Measurements from ENCODE around the gene TTC23L. TPM values are rescaled to one million over a fixed set of nuclear protein-coding genes. Genes with fewer than 3 reads are reported as not detected.
"Not testable (repeated sequence)": the region's sequence is repeated elsewhere in the genome, so short reads cannot be mapped to it uniquely, and the experiment has no call there.

Gene TTC23L
- total and polyA plus RNA-seq, 2 experiments from 2014 or later = 0.98 to 1.2 TPM

DNA sequence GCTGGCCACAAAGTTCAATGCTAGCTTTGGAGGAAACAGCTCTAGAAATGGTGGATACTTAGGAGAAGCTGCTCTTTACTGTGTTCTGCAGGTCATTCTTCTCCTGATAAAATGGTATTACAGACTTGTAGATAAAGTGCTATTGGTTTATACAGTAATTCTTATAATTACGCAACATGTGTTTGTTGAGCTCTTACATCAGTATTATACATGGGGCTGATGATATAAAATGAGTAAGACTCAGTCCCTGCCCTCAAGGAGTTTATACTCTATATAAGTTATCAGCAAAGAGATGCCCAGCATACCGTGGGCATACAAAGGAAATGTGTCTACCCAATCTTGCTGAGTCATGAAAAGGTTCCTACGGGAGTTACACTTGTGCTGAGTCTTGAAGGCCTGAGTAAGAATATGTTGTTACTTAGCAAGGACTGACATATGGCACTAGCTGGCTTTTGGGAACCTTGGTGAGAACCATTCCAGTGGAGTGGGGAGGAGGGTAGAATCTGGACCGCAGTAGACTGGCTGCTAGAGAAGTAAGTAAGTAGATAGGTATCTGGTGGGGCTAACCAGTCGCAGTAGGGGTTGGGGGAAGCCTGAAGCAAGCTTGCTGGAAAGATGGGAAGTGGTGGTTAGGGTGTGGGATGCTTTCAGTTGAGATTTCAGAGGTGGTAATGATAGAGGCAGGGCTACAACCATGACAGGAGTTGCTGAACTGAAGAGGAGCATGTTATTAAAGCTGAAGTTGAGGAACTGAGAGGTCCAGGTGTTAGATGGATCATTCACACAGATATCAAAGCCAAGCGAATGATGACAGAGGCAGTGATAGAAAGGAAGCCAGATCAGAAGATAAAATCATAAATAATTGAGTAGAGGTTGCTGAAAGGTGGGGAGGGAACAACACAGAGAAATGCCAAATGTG lies 11.1 kb upstream of the TTC23L start:
- Histone ChIP-seq H3K27ac (no peak overlapping the region), H3K4me1 (ENCODE audit: low read depth) (no peaks in the 10 kb centered on the region), H3K27me3 (no peaks in the 10 kb centered on the region), H3K4me3 (no peak overlapping the region), H3K36me3 (peaks cover 3% of the 10 kb centered on the region), H3K9me3 (ENCODE audit: low read depth) (no peaks in the 10 kb centered on the region)
- TF ChIP-seq, protein P1, sequence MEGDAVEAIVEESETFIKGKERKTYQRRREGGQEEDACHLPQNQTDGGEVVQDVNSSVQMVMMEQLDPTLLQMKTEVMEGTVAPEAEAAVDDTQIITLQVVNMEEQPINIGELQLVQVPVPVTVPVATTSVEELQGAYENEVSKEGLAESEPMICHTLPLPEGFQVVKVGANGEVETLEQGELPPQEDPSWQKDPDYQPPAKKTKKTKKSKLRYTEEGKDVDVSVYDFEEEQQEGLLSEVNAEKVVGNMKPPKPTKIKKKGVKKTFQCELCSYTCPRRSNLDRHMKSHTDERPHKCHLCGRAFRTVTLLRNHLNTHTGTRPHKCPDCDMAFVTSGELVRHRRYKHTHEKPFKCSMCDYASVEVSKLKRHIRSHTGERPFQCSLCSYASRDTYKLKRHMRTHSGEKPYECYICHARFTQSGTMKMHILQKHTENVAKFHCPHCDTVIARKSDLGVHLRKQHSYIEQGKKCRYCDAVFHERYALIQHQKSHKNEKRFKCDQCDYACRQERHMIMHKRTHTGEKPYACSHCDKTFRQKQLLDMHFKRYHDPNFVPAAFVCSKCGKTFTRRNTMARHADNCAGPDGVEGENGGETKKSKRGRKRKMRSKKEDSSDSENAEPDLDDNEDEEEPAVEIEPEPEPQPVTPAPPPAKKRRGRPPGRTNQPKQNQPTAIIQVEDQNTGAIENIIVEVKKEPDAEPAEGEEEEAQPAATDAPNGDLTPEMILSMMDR (IDR thresholded peaks at IDR 0.05; ENCODE audit: low read depth, low read length) = no peak
- DNase-seq (ENCODE audit: low read depth in 1 of 2, low spot score in 1 of 2) = no peak

- not testable (repeated sequence) for H3K4me3 ChIP-seq; H3K9me3 ChIP-seq (ENCODE audit: low read depth); H3K4me1 ChIP-seq (ENCODE audit: low read depth); H3K27ac ChIP-seq; H3K36me3 ChIP-seq; H3K27me3 ChIP-seq; DNase-seq (ENCODE audit: low read depth in 1 of 2, low spot score in 1 of 2)
These were observed 8.1 kb upstream of the TTC23L start for GRCh38 chr5:34830827-34831226.

GRCh38 chr5:34831303-34831702 lies 7.7 kb upstream of the TTC23L start:
- no peak overlapping the region for H3K27ac ChIP-seq
- H3K4me1 ChIP-seq (ENCODE audit: low read depth) = no peaks in the 10 kb centered on the region
- no peaks in the 10 kb centered on the region for H3K36me3 ChIP-seq
- H3K27me3 ChIP-seq = no peaks in the 10 kb centered on the region
- H3K4me3 ChIP-seq = no peak overlapping the region
- no peaks in the 10 kb centered on the region for H3K9me3 ChIP-seq (ENCODE audit: low read depth)
- no peak for DNase-seq (ENCODE audit: low read depth in 1 of 2, low spot score in 1 of 2)
- TF ChIP-seq, protein P1 (IDR thresholded peaks at IDR 0.05; ENCODE audit: low read depth, low read length) = no peak

- no peaks in the 10 kb centered on the region for H3K36me3 ChIP-seq
- no peak for DNase-seq (ENCODE audit: low read depth in 1 of 2, low spot score in 1 of 2)
- H3K9me3 ChIP-seq (ENCODE audit: low read depth) = no peaks in the 10 kb centered on the region
- H3K4me1 ChIP-seq (ENCODE audit: low read depth) = no peaks in the 10 kb centered on the region
- no peak overlapping the region for H3K27ac ChIP-seq
- no peaks in the 10 kb centered on the region for H3K27me3 ChIP-seq
- H3K4me3 ChIP-seq = no peak overlapping the region
- TF ChIP-seq, protein P1 (IDR thresholded peaks at IDR 0.05; ENCODE audit: low read depth, low read length) = no peak
These were observed 6.4 kb upstream of the TTC23L start for GRCh38 chr5:34832568-34832967.

GRCh38 chr5:34833090-34833489 lies 5.9 kb upstream of the TTC23L start:
- Histone ChIP-seq H3K4me3 (no peak overlapping the region), H3K36me3 (no peaks in the 10 kb centered on the region), H3K27ac (no peak overlapping the region)

More at GRCh38 chr5:34833090-34833489, 5.9 kb upstream of the TTC23L start:
- H3K9me3 ChIP-seq (ENCODE audit: low read depth) = no peaks in the 10 kb centered on the region
- TF ChIP-seq, protein P1 (IDR thresholded peaks at IDR 0.05; ENCODE audit: low read depth, low read length) = no peak
- no peaks in the 10 kb centered on the region for H3K4me1 ChIP-seq (ENCODE audit: low read depth)
- no peak for DNase-seq (ENCODE audit: low read depth in 1 of 2, low spot score in 1 of 2)
- no peaks in the 10 kb centered on the region for H3K27me3 ChIP-seq
